Ovary (tissue), 3 donors: ENCODE data around the gene ODC1.

Experiments
- POLR2A ChIP-seq: fragments of 450-650 bp; IDR thresholded peaks from one replicate; pipeline ENCODE4 v1.6.1; 2017; ENCODE audit warnings: antibody characterized with exemption, mild to moderate bottlenecking, moderate library complexity
- TF ChIP-seq, protein P1 (sequence below), 3 donors: fragments of 450-650 bp in 2 of 3; fragments of 200-600 bp in 1 of 3; IDR thresholded peaks; one replicate each; pipeline versions ENCODE4 v1.5.1 to v1.8.0; 2016 to 2022; ENCODE audit warnings: antibody characterized with exemption in 3 of 3, mild to moderate bottlenecking in 1 of 3
- donor health status: DM: no; HTN: no; CAD: no.

DNA sequence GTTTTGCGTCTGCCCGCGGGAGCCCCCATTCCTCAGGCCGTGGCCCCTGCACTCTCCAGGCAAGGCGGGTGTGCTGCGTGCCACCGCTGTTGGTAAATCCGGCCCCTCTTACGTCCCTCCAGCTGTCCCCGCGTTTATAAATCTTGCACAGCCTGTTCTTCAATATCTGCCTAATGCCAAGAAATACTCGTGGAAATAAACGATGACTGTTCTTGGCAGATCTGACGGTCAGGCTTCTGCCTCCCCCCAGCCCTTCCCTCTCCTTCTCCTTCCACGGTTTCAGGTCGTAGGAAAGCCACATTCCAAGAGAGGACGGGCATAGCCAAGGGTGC, 20.5 kb downstream of the ODC1 start:
- no peak for TF ChIP-seq POLR2A
- TF ChIP-seq, protein P1, sequence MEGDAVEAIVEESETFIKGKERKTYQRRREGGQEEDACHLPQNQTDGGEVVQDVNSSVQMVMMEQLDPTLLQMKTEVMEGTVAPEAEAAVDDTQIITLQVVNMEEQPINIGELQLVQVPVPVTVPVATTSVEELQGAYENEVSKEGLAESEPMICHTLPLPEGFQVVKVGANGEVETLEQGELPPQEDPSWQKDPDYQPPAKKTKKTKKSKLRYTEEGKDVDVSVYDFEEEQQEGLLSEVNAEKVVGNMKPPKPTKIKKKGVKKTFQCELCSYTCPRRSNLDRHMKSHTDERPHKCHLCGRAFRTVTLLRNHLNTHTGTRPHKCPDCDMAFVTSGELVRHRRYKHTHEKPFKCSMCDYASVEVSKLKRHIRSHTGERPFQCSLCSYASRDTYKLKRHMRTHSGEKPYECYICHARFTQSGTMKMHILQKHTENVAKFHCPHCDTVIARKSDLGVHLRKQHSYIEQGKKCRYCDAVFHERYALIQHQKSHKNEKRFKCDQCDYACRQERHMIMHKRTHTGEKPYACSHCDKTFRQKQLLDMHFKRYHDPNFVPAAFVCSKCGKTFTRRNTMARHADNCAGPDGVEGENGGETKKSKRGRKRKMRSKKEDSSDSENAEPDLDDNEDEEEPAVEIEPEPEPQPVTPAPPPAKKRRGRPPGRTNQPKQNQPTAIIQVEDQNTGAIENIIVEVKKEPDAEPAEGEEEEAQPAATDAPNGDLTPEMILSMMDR (IDR thresholded peaks at IDR 0.05) = no peak
